Ishikawa (cell line): Measurements from ENCODE around the gene GAR1.

Experiments
- CEBPB ChIP-seq: IDR thresholded peaks from 2 replicates; pipeline ENCODE4 v1.6.1; 2012
- CREB1 ChIP-seq: IDR thresholded peaks from 2 replicates; pipeline ENCODE4 v1.6.1; 2012; ENCODE audit warnings: low read depth
- EGR1 ChIP-seq: IDR thresholded peaks from 2 replicates; pipeline ENCODE4 v1.6.1; 2012
- EP300 ChIP-seq: IDR thresholded peaks from 2 replicates; pipeline ENCODE4 v1.6.1; 2012; ENCODE audit warnings: borderline replicate concordance
- MAX ChIP-seq: IDR thresholded peaks from 2 replicates; pipeline ENCODE4 v1.6.1; 2012
- TAF1 ChIP-seq: IDR thresholded peaks from 2 replicates; pipeline ENCODE4 v1.6.1; 2012; ENCODE audit warnings: low read depth, mild to moderate bottlenecking
- USF1 ChIP-seq: IDR thresholded peaks from 2 replicates; pipeline ENCODE4 v1.6.1; 2012
- YY1 ChIP-seq: IDR thresholded peaks from 2 replicates; pipeline ENCODE4 v1.6.1; 2012; ENCODE audit warnings: low read depth
- ZBTB7A ChIP-seq: IDR thresholded peaks from 2 replicates; pipeline ENCODE4 v1.6.1; 2012; ENCODE audit warnings: low read depth
- TF ChIP-seq, protein P1 (sequence below): IDR thresholded peaks from 2 replicates; pipeline ENCODE4 v1.6.1; 2012; ENCODE audit warnings: low read depth, mild to moderate bottlenecking

- TF ChIP-seq CREB1 (no peak), ZBTB7A (no peak), MAX (no peak), EP300 (no peak), TAF1 (no peak), CEBPB (no peak), EGR1 (no peak), YY1 (no peak), USF1 (no peak)
- TF ChIP-seq, protein P1, sequence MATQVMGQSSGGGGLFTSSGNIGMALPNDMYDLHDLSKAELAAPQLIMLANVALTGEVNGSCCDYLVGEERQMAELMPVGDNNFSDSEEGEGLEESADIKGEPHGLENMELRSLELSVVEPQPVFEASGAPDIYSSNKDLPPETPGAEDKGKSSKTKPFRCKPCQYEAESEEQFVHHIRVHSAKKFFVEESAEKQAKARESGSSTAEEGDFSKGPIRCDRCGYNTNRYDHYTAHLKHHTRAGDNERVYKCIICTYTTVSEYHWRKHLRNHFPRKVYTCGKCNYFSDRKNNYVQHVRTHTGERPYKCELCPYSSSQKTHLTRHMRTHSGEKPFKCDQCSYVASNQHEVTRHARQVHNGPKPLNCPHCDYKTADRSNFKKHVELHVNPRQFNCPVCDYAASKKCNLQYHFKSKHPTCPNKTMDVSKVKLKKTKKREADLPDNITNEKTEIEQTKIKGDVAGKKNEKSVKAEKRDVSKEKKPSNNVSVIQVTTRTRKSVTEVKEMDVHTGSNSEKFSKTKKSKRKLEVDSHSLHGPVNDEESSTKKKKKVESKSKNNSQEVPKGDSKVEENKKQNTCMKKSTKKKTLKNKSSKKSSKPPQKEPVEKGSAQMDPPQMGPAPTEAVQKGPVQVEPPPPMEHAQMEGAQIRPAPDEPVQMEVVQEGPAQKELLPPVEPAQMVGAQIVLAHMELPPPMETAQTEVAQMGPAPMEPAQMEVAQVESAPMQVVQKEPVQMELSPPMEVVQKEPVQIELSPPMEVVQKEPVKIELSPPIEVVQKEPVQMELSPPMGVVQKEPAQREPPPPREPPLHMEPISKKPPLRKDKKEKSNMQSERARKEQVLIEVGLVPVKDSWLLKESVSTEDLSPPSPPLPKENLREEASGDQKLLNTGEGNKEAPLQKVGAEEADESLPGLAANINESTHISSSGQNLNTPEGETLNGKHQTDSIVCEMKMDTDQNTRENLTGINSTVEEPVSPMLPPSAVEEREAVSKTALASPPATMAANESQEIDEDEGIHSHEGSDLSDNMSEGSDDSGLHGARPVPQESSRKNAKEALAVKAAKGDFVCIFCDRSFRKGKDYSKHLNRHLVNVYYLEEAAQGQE, result no peak
Observed at GRCh38 chr4:109872950-109873656, 57.5 kb downstream of the GAR1 start.
